ENCODE data around the gene TMEM132C.

DNA sequence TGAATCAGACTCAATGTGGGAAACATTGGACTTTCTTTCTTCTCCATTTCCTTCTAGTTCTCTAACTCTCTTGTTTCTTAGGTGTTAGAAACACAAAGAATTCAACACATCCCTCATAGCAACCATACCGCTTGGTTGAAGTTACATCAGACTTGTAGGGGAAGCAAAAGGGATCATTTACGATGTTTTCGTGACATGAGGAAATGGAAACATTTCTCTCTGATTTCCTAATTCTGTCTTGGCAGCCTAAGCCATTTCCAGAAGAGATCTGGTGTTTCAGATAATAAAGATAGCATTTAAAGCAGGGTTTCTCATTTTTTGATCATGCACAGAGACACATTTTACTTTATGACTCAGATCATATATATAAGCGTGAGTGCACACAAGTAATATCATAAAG is 202.0 kb downstream of the TMEM132C start:
- TF ChIP-seq HMGXB4 (CRISPR knock-in tag; IDR thresholded peaks at IDR 0.05; ENCODE audit: borderline replicate concordance) (no peak), REST (IDR thresholded peaks at IDR 0.05) (no peak), EHMT2 (IDR thresholded peaks at IDR 0.05; ENCODE audit: low read depth) (no peak)
- TF ChIP-seq, protein P1, sequence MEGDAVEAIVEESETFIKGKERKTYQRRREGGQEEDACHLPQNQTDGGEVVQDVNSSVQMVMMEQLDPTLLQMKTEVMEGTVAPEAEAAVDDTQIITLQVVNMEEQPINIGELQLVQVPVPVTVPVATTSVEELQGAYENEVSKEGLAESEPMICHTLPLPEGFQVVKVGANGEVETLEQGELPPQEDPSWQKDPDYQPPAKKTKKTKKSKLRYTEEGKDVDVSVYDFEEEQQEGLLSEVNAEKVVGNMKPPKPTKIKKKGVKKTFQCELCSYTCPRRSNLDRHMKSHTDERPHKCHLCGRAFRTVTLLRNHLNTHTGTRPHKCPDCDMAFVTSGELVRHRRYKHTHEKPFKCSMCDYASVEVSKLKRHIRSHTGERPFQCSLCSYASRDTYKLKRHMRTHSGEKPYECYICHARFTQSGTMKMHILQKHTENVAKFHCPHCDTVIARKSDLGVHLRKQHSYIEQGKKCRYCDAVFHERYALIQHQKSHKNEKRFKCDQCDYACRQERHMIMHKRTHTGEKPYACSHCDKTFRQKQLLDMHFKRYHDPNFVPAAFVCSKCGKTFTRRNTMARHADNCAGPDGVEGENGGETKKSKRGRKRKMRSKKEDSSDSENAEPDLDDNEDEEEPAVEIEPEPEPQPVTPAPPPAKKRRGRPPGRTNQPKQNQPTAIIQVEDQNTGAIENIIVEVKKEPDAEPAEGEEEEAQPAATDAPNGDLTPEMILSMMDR (IDR thresholded peaks at IDR 0.05), result no peak
